HepG2 (cell line): ENCODE measurements around the gene TXNDC12. TPM values are rescaled to one million over a fixed set of nuclear protein-coding genes. Genes with fewer than 3 reads are reported as not detected.
A peak's percentile ranks its signal among the peaks of the same experiment; 100 is the strongest.

Source experiments
- GLI4 ChIP-seq: sonication (generic); formaldehyde crosslinking; IDR thresholded peaks from 2 replicates; pipeline ENCODE4 v1.5.1; 2020; ENCODE audit warnings: missing genetic modification reagents, mild to moderate bottlenecking, moderate library complexity, borderline replicate concordance
- HBP1 ChIP-seq: IDR thresholded peaks from 2 replicates; pipeline ENCODE4 v1.6.1; 2016; ENCODE audit warnings: low read depth, control low read depth
- HOXA3 ChIP-seq: sonication (generic); formaldehyde crosslinking; IDR thresholded peaks from 2 replicates; pipeline ENCODE4 v1.5.0; 2020; ENCODE audit warnings: missing genetic modification reagents
- NCOR1 ChIP-seq: fragments of 200-600 bp; sonication (generic); IDR thresholded peaks from 2 replicates; pipeline ENCODE4 v1.7.0; 2017; ENCODE audit warnings: antibody characterized with exemption, low read length, borderline replicate concordance
- POLR2AphosphoS2 ChIP-seq: IDR thresholded peaks from 2 replicates; pipeline ENCODE4 v1.6.1; 2011; ENCODE audit warnings: low read depth, low read length, improper control_type of control experiment
- SP140L ChIP-seq: sonication (generic); formaldehyde crosslinking; IDR thresholded peaks from 2 replicates; pipeline ENCODE4 v1.4.0; 2020; ENCODE audit warnings: missing genetic modification reagents, borderline replicate concordance
- ZBTB7A ChIP-seq: sonication (generic); formaldehyde crosslinking; IDR thresholded peaks from 2 replicates; pipeline ENCODE4 v1.8.0; 2022; ENCODE audit warnings: mild to moderate bottlenecking, missing genetic modification reagents
- ZBTB7B ChIP-seq: sonication (generic); formaldehyde crosslinking; IDR thresholded peaks from 2 replicates; pipeline ENCODE4 v1.4.0; 2020; ENCODE audit warnings: missing genetic modification reagents
- ZNF335 ChIP-seq: sonication (generic); formaldehyde crosslinking; IDR thresholded peaks from 2 replicates; pipeline ENCODE4 v1.4.0; 2020; ENCODE audit warnings: missing genetic modification reagents
- ZNF33B ChIP-seq: sonication (generic); formaldehyde crosslinking; IDR thresholded peaks from 2 replicates; pipeline ENCODE4 v1.5.1; 2020; ENCODE audit warnings: mild to moderate bottlenecking, missing genetic modification reagents
- ZSCAN31 ChIP-seq: sonication (generic); formaldehyde crosslinking; IDR thresholded peaks from 2 replicates; pipeline ENCODE4 v1.5.0; 2020; ENCODE audit warnings: low read depth, mild to moderate bottlenecking, missing genetic modification reagents
- polyA plus RNA-seq, 8 experiments: library from polyadenylated mRNA; depleted of rRNA in 3 of 8; stranded (reverse) in 7 of 8; unstranded in 1 of 8; fragments of >200 nt; fragmentation: Illumina TruSeq in 4 of 8; extraction: Trizol in 4 of 8; gene quantifications; 2 replicates each; pipeline versions ENCODE4 v1.2.1 to v1.2.3, GENCODE V29; 2011 to 2016; ENCODE audit warnings: low read depth in 4 of 8, missing spikeins in 1 of 8, mixed read lengths in 1 of 8; ENCODE audit not compliant: insufficient read depth in 1 of 8
- total RNA-seq, 5 experiments: library from RNA; depleted of rRNA; stranded (reverse); fragments of >200 nt; fragmentation: Illumina TruSeq; extraction: Trizol; gene quantifications; 2 replicates each; pipeline ENCODE4 v1.2.3, GENCODE V29; 2016; ENCODE audit warnings: low read depth in 1 of 5
- TF ChIP-seq, protein P1 (sequence below): sonication (generic); formaldehyde crosslinking; IDR thresholded peaks from 2 replicates; pipeline ENCODE4 v1.9.0; 2021; ENCODE audit warnings: mild to moderate bottlenecking, missing genetic modification reagents
- TF ChIP-seq, protein P2 (sequence below): IDR thresholded peaks from 2 replicates; pipeline ENCODE4 v1.6.1; 2018; ENCODE audit warnings: missing genetic modification reagents
- TF ChIP-seq, protein P3 (sequence below): IDR thresholded peaks from 2 replicates; pipeline ENCODE4 v1.6.1; 2016; ENCODE audit warnings: low read depth, missing genetic modification reagents, missing compliant biosample characterization

The TXNDC12 gene
- total and polyA plus RNA-seq, 2 of the 13 experiments (the other 11 are each of a cell fraction or from before 2014, with no cell fraction given) = 65.6 to 67.2 TPM

DNA sequence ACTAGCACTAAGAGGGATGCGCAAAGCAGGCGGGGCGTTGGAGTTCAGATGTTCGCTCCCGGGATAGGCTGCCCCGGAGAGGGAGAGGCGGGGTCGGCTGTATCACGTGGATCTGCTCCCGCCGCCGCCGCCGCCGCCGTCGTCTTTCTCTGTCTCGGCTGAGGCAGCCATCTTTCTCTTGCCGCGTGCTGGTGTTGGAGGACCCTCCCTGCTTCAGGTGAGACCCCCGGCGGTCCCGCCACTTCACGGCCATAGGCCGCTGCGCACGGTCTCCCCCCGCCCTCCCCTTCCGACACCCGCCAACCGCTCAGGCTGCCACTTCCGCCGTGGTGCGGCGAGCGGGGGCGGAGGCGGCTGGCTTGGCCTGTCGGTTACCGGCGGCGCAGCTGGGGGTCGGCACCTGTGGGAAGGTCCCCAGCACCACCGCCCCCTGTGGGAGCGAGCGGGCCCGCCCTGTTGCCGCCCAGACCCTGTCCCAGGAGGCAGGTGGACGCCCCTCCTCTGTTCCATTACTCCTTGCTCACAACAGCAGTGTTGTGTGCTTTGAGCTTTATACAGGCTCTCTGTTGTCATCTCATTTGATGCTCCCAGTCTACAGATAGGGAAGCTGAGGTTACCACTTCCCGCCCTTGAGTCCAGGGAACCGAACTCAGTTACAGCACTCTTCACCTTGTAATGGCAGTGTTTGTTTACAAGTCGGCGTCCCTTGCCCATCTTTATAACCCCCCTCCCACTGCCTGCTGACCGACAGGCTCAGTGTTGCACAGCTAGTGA lies 1.4 kb upstream of the TXNDC12 start, which contains the start of gene BTF3L4 (continued):
- TF ChIP-seq, protein P1, sequence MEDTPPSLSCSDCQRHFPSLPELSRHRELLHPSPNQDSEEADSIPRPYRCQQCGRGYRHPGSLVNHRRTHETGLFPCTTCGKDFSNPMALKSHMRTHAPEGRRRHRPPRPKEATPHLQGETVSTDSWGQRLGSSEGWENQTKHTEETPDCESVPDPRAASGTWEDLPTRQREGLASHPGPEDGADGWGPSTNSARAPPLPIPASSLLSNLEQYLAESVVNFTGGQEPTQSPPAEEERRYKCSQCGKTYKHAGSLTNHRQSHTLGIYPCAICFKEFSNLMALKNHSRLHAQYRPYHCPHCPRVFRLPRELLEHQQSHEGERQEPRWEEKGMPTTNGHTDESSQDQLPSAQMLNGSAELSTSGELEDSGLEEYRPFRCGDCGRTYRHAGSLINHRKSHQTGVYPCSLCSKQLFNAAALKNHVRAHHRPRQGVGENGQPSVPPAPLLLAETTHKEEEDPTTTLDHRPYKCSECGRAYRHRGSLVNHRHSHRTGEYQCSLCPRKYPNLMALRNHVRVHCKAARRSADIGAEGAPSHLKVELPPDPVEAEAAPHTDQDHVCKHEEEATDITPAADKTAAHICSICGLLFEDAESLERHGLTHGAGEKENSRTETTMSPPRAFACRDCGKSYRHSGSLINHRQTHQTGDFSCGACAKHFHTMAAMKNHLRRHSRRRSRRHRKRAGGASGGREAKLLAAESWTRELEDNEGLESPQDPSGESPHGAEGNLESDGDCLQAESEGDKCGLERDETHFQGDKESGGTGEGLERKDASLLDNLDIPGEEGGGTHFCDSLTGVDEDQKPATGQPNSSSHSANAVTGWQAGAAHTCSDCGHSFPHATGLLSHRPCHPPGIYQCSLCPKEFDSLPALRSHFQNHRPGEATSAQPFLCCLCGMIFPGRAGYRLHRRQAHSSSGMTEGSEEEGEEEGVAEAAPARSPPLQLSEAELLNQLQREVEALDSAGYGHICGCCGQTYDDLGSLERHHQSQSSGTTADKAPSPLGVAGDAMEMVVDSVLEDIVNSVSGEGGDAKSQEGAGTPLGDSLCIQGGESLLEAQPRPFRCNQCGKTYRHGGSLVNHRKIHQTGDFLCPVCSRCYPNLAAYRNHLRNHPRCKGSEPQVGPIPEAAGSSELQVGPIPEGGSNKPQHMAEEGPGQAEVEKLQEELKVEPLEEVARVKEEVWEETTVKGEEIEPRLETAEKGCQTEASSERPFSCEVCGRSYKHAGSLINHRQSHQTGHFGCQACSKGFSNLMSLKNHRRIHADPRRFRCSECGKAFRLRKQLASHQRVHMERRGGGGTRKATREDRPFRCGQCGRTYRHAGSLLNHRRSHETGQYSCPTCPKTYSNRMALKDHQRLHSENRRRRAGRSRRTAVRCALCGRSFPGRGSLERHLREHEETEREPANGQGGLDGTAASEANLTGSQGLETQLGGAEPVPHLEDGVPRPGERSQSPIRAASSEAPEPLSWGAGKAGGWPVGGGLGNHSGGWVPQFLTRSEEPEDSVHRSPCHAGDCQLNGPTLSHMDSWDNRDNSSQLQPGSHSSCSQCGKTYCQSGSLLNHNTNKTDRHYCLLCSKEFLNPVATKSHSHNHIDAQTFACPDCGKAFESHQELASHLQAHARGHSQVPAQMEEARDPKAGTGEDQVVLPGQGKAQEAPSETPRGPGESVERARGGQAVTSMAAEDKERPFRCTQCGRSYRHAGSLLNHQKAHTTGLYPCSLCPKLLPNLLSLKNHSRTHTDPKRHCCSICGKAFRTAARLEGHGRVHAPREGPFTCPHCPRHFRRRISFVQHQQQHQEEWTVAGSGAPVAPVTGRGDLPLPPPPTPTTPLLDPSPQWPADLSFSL (CRISPR knock-in tag) = no peak
- TF ChIP-seq, protein P2, sequence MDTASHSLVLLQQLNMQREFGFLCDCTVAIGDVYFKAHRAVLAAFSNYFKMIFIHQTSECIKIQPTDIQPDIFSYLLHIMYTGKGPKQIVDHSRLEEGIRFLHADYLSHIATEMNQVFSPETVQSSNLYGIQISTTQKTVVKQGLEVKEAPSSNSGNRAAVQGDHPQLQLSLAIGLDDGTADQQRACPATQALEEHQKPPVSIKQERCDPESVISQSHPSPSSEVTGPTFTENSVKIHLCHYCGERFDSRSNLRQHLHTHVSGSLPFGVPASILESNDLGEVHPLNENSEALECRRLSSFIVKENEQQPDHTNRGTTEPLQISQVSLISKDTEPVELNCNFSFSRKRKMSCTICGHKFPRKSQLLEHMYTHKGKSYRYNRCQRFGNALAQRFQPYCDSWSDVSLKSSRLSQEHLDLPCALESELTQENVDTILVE = no peak; the same call in 1 of the 2 replicates
- TF ChIP-seq NCOR1 = no peak
- TF ChIP-seq SP140L (CRISPR knock-in tag) = no peak
- peak; percentile 86 for TF ChIP-seq ZBTB7A (CRISPR knock-in tag)
- peak; percentile 83; the same call in 1 of the 2 replicates for TF ChIP-seq ZNF33B (CRISPR knock-in tag)
- no peak for TF ChIP-seq ZNF335
- no peak for TF ChIP-seq HBP1 (CRISPR knock-in tag)
- no peak for TF ChIP-seq GLI4 (CRISPR knock-in tag)
- TF ChIP-seq ZSCAN31 (CRISPR knock-in tag) = peak; percentile 79
- TF ChIP-seq, protein P3, sequence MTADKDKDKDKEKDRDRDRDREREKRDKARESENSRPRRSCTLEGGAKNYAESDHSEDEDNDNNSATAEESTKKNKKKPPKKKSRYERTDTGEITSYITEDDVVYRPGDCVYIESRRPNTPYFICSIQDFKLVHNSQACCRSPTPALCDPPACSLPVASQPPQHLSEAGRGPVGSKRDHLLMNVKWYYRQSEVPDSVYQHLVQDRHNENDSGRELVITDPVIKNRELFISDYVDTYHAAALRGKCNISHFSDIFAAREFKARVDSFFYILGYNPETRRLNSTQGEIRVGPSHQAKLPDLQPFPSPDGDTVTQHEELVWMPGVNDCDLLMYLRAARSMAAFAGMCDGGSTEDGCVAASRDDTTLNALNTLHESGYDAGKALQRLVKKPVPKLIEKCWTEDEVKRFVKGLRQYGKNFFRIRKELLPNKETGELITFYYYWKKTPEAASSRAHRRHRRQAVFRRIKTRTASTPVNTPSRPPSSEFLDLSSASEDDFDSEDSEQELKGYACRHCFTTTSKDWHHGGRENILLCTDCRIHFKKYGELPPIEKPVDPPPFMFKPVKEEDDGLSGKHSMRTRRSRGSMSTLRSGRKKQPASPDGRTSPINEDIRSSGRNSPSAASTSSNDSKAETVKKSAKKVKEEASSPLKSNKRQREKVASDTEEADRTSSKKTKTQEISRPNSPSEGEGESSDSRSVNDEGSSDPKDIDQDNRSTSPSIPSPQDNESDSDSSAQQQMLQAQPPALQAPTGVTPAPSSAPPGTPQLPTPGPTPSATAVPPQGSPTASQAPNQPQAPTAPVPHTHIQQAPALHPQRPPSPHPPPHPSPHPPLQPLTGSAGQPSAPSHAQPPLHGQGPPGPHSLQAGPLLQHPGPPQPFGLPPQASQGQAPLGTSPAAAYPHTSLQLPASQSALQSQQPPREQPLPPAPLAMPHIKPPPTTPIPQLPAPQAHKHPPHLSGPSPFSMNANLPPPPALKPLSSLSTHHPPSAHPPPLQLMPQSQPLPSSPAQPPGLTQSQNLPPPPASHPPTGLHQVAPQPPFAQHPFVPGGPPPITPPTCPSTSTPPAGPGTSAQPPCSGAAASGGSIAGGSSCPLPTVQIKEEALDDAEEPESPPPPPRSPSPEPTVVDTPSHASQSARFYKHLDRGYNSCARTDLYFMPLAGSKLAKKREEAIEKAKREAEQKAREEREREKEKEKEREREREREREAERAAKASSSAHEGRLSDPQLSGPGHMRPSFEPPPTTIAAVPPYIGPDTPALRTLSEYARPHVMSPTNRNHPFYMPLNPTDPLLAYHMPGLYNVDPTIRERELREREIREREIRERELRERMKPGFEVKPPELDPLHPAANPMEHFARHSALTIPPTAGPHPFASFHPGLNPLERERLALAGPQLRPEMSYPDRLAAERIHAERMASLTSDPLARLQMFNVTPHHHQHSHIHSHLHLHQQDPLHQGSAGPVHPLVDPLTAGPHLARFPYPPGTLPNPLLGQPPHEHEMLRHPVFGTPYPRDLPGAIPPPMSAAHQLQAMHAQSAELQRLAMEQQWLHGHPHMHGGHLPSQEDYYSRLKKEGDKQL (CRISPR knock-in tag) = no peak
- TF ChIP-seq ZBTB7B (CRISPR knock-in tag) = 0 out of 2 replicates have a peak, but pooled peaks have one; percentile 23
- peak; percentile 62; the same call in 1 of the 2 replicates for TF ChIP-seq HOXA3 (CRISPR knock-in tag)
- TF ChIP-seq POLR2AphosphoS2 = no peak
